Measurements from ENCODE around the gene DNAH6.
A peak's percentile ranks its signal among the peaks of the same experiment; 100 is the strongest.

DNAH6 gene

DNA sequence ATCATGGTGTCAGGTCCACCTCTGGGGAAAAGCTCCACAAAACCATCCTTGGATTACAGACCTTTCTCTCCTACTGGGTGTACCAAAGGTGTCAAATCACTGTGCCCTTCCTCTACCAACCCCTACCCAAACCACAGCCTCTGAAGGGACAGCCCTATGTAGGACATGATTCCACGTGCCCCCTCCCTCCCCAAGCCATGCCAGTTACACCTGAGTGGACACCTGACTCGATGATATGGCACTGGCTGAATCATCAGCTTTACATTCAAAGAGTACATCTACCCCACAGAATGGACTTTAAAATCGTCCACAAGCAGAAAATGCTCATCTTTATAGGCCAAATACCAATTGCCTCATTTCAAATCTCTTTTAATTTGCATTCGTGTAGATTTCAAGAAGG is 338.6 kb downstream of the DNAH6 start:
- H3K27ac ChIP-seq (ENCODE audit: low read length), result no peak overlapping the region
- H3K9ac ChIP-seq (ENCODE audit: low read length), result no peak overlapping the region
- H3K36me3 ChIP-seq (replicated peaks; ENCODE audit: low read depth, low read length), result peaks cover 28% of the 10 kb centered on the region
- H3K27me3 ChIP-seq (ENCODE audit: low read depth, low read length), result no peaks in the 10 kb centered on the region
- H4K20me1 ChIP-seq (ENCODE audit: insufficient read depth, low read length), result no peaks in the 10 kb centered on the region
- H2AFZ ChIP-seq (ENCODE audit: low read depth, low read length), result no peak overlapping the region
- 0 out of 2 replicates have a peak, but pooled peaks cover 2% of the 10 kb centered on the region for H3K79me2 ChIP-seq (ENCODE audit: low read length)
- H3K4me3 ChIP-seq (ENCODE audit: low read length), result no peak overlapping the region
- H3K4me2 ChIP-seq (ENCODE audit: low read length), result no peak overlapping the region
- peaks cover 5% of the 10 kb centered on the region for H3K9me3 ChIP-seq (ENCODE audit: insufficient read depth, low read length)
- TF ChIP-seq, protein P1, sequence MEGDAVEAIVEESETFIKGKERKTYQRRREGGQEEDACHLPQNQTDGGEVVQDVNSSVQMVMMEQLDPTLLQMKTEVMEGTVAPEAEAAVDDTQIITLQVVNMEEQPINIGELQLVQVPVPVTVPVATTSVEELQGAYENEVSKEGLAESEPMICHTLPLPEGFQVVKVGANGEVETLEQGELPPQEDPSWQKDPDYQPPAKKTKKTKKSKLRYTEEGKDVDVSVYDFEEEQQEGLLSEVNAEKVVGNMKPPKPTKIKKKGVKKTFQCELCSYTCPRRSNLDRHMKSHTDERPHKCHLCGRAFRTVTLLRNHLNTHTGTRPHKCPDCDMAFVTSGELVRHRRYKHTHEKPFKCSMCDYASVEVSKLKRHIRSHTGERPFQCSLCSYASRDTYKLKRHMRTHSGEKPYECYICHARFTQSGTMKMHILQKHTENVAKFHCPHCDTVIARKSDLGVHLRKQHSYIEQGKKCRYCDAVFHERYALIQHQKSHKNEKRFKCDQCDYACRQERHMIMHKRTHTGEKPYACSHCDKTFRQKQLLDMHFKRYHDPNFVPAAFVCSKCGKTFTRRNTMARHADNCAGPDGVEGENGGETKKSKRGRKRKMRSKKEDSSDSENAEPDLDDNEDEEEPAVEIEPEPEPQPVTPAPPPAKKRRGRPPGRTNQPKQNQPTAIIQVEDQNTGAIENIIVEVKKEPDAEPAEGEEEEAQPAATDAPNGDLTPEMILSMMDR (IDR thresholded peaks at IDR 0.05; ENCODE audit: low read depth, low read length), result no peak
- TF ChIP-seq EZH2phosphoT487 (IDR thresholded peaks at IDR 0.05; ENCODE audit: low read depth), result no peak
- peaks cover 14% of the 10 kb centered on the region for H3K4me1 ChIP-seq (ENCODE audit: low read length)

DNA sequence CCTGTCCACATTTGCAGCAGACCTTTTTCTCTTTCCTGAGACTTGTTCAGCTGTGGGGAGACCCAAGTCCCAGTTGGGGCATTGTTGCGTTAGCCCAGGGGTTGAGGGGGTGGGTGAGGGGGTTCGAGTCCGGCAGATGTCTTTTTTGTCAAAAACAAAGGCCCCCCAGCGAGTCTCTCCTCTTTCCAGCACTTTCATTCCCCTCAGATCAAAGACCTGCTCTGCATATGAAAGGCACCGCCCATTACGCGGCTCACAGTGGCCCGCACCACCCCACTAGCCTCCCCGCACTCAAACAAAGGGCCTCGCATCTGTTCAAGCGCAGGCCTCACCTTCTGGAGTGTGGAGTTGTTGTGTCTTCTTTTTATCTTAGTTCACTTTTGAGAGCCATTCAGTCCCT is 339.4 kb downstream of the DNAH6 start:
- no peaks in the 10 kb centered on the region for H4K20me1 ChIP-seq (ENCODE audit: insufficient read depth, low read length)
- peaks cover 5% of the 10 kb centered on the region for H3K9me3 ChIP-seq (ENCODE audit: insufficient read depth, low read length)
- H3K4me2 ChIP-seq (ENCODE audit: low read length), result no peak overlapping the region
- TF ChIP-seq, protein P1 (IDR thresholded peaks at IDR 0.05; ENCODE audit: low read depth, low read length), result no peak
- no peak for TF ChIP-seq EZH2phosphoT487 (IDR thresholded peaks at IDR 0.05; ENCODE audit: low read depth)
- no peak overlapping the region for H3K27ac ChIP-seq (ENCODE audit: low read length)
- no peak overlapping the region for H3K9ac ChIP-seq (ENCODE audit: low read length)
- H3K36me3 ChIP-seq (replicated peaks; ENCODE audit: low read depth, low read length), result peaks cover 25% of the 10 kb centered on the region
- no peaks in the 10 kb centered on the region for H3K27me3 ChIP-seq (ENCODE audit: low read depth, low read length)
- no peak overlapping the region for H3K4me3 ChIP-seq (ENCODE audit: low read length)
- H3K4me1 ChIP-seq (ENCODE audit: low read length), result peaks cover 14% of the 10 kb centered on the region
- 0 out of 2 replicates have a peak, but pooled peaks cover 2% of the 10 kb centered on the region for H3K79me2 ChIP-seq (ENCODE audit: low read length)
- H2AFZ ChIP-seq (ENCODE audit: low read depth, low read length), result no peak overlapping the region

DNA sequence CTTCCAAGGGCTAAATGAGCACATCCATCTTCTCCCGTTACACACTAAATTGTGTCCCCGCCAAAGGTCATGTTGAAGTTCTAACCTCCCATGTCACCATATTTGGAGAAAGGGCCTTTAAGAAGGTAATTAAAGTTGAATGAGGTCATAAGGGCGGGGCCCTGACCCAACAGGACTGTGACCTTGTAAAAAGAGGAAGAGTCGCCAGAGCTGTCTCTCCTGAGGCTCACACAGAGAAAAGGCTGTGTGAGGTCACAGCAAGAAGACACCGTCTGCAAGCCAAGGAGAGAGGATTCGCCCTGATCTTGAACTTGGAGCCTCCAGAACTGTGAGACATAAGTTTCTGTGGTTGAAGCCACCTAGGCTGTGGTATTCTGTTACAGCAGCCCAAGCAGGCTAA is 340.5 kb downstream of the DNAH6 start:
- Histone ChIP-seq H2AFZ (ENCODE audit: low read depth, low read length) (no peak overlapping the region), H4K20me1 (ENCODE audit: insufficient read depth, low read length) (no peaks in the 10 kb centered on the region), H3K4me1 (ENCODE audit: low read length) (peaks cover 14% of the 10 kb centered on the region), H3K36me3 (replicated peaks; ENCODE audit: low read depth, low read length) (peaks cover 23% of the 10 kb centered on the region), H3K27me3 (ENCODE audit: low read depth, low read length) (no peaks in the 10 kb centered on the region), H3K27ac (ENCODE audit: low read length) (no peak overlapping the region), H3K9me3 (ENCODE audit: insufficient read depth, low read length) (peaks cover 5% of the 10 kb centered on the region), H3K4me3 (ENCODE audit: low read length) (no peak overlapping the region), H3K9ac (ENCODE audit: low read length) (no peak overlapping the region), H3K4me2 (ENCODE audit: low read length) (peak overlapping the region; percentile 29), H3K79me2 (ENCODE audit: low read length) (no peaks in the 10 kb centered on the region)
- TF ChIP-seq, protein P1 (IDR thresholded peaks at IDR 0.05; ENCODE audit: low read depth, low read length), result no peak
- TF ChIP-seq EZH2phosphoT487 (IDR thresholded peaks at IDR 0.05; ENCODE audit: low read depth), result no peak

DNA sequence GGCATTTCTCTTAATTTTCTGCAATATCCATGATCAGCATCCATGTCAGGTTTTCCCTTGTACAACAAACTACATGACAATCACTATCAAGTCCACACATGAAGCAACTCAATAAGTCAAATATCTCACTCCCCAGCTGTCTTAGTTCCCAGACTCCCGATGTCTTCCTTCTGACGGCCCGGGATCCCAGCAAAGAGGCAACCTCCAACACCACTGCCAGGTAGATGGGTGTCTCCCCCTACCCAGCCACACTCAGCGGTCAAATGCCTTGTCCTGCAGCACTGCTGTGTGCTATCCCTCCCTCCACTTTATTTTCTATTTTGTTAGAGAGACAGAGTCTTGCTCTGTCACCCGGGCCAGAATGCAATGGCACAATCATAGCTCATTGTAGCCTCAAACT is 341.3 kb downstream of the DNAH6 start:
- H3K4me2 ChIP-seq (ENCODE audit: low read length), result no peak overlapping the region
- H3K9ac ChIP-seq (ENCODE audit: low read length), result no peak overlapping the region

More for the DNA sequence above, 341.3 kb downstream of the DNAH6 start:
- Histone ChIP-seq H3K36me3 (replicated peaks; ENCODE audit: low read depth, low read length) (peaks cover 15% of the 10 kb centered on the region), H3K4me3 (ENCODE audit: low read length) (no peak overlapping the region), H4K20me1 (ENCODE audit: insufficient read depth, low read length) (no peaks in the 10 kb centered on the region), H3K79me2 (ENCODE audit: low read length) (no peaks in the 10 kb centered on the region; the same call in 1 of the 2 replicates), H3K9me3 (ENCODE audit: insufficient read depth, low read length) (peaks cover 5% of the 10 kb centered on the region), H3K27ac (ENCODE audit: low read length) (no peak overlapping the region), H3K27me3 (ENCODE audit: low read depth, low read length) (no peaks in the 10 kb centered on the region), H2AFZ (ENCODE audit: low read depth, low read length) (no peak overlapping the region), H3K4me1 (ENCODE audit: low read length) (peaks cover 14% of the 10 kb centered on the region)
- TF ChIP-seq EZH2phosphoT487 (IDR thresholded peaks at IDR 0.05; ENCODE audit: low read depth), result no peak
- TF ChIP-seq, protein P1 (IDR thresholded peaks at IDR 0.05; ENCODE audit: low read depth, low read length), result no peak

Measured in OCI-LY3 (cell line).